NCI-H2029 (cell line): ENCODE measurements around the gene AMT.

Experiments used
- DNase-seq: peaks from one replicate; lab custom pipeline; 2025; lab: John Stamatoyannopoulos, UW

The AMT gene

GRCh38 chr3:49388289-49388820 lies 33.9 kb downstream of the AMT start:
- DNase-seq, result no peak

- no peak for DNase-seq
Measured at GRCh38 chr3:49387721-49388120, 34.6 kb downstream of the AMT start.

GRCh38 chr3:49386056-49386756 lies 36.1 kb downstream of the AMT start:
- no peak for DNase-seq

- no peak for DNase-seq
Measured at GRCh38 chr3:49385617-49386016, 36.7 kb downstream of the AMT start.

GRCh38 chr3:49383387-49383786 lies 38.9 kb downstream of the AMT start:
- no peak for DNase-seq

GRCh38 chr3:49378249-49378895 lies 43.9 kb downstream of the AMT start:
- no peak for DNase-seq

- DNase-seq, result no peak
Measured at GRCh38 chr3:49377483-49377882, 44.8 kb downstream of the AMT start.

- no peak for DNase-seq
Measured at GRCh38 chr3:49371946-49372345, 50.3 kb downstream of the AMT start.

GRCh38 chr3:49370585-49371290 lies 51.5 kb downstream of the AMT start:
- no peak for DNase-seq
